WTC11 (cell line): ENCODE measurements around the gene MLST8. TPM values are rescaled to one million over a fixed set of nuclear protein-coding genes. Genes with fewer than 3 reads are reported as not detected.

Experiments used
- ATAC-seq: fragments of 200-7000 bp; cut with Tn5 transposase; 2 replicates; pipeline ENCODE4 v1.10.0; 2021; ENCODE audit warnings: mild to moderate bottlenecking, moderate library complexity
- CTCF ChIA-PET: fragments of 300-600 bp; sonication (Branson Sonifier 250); formaldehyde crosslinking; loops from one replicate; lab custom pipeline; 2021; ENCODE audit warnings: antibody characterized with exemption; lab: Charles Lee
- POLR2A ChIA-PET: fragments of 350-600 bp; sonication (Branson Sonifier 250); formaldehyde crosslinking; loops from one replicate; lab custom pipeline; 2021; ENCODE audit warnings: antibody characterized with exemption; lab: Charles Lee
- DNase-seq: peaks from one replicate; pipeline ENCODE4 v3.0.0; 2021; ENCODE audit warnings: low spot score
- H3K27ac Mint-ChIP-seq: 2 replicates; pipeline ENCODE4 v1.8.0; 2021; ENCODE audit warnings: mixed read lengths
- H3K27me3 Mint-ChIP-seq: 2 replicates; pipeline ENCODE4 v1.8.0; 2021; ENCODE audit warnings: low read depth, mild to moderate bottlenecking, moderate library complexity, mixed read lengths
- H3K36me3 Mint-ChIP-seq: 2 replicates; pipeline ENCODE4 v1.8.0; 2021; ENCODE audit warnings: mixed read lengths
- H3K4me1 Mint-ChIP-seq: 2 replicates; pipeline ENCODE4 v1.8.0; 2022; ENCODE audit warnings: mixed read lengths
- H3K4me3 Mint-ChIP-seq: 2 replicates; pipeline ENCODE4 v1.8.0; 2021; ENCODE audit warnings: mild to moderate bottlenecking, moderate library complexity, mixed read lengths
- H3K9me3 Mint-ChIP-seq: 2 replicates; pipeline ENCODE4 v1.8.0; 2021; ENCODE audit warnings: mixed read lengths
- ATF1 ChIP-seq: sonication (generic); formaldehyde crosslinking; IDR thresholded peaks from 2 replicates; pipeline ENCODE4 v1.8.1; 2023; ENCODE audit warnings: mild to moderate bottlenecking, moderate library complexity, missing genetic modification reagents
- ATF6 ChIP-seq: sonication (generic); formaldehyde crosslinking; IDR thresholded peaks from 2 replicates; pipeline ENCODE4 v1.8.1; 2023; ENCODE audit warnings: mild to moderate bottlenecking, missing genetic modification reagents
- E2F4 ChIP-seq: sonication (generic); formaldehyde crosslinking; IDR thresholded peaks from 2 replicates; pipeline ENCODE4 v1.8.1; 2022; ENCODE audit warnings: low read depth, mild to moderate bottlenecking, moderate library complexity, missing genetic modification reagents, borderline replicate concordance
- FOXJ3 ChIP-seq: sonication (generic); formaldehyde crosslinking; IDR thresholded peaks from 2 replicates; pipeline ENCODE4 v1.9.0; 2021; ENCODE audit warnings: missing genetic modification reagents, mild to moderate bottlenecking, borderline replicate concordance
- GABPB1 ChIP-seq: sonication (generic); formaldehyde crosslinking; IDR thresholded peaks from 2 replicates; pipeline ENCODE4 v1.8.1; 2023; ENCODE audit warnings: mild to moderate bottlenecking, missing genetic modification reagents
- JUN ChIP-seq: sonication (generic); formaldehyde crosslinking; IDR thresholded peaks from 2 replicates; pipeline ENCODE4 v1.8.0; 2023; ENCODE audit warnings: mild to moderate bottlenecking, missing genetic modification reagents
- MXD4 ChIP-seq: fragments of 250-450 bp; sonication (Bioruptor Pico); IDR thresholded peaks from 2 replicates; pipeline ENCODE4 v1.8.0; 2021; ENCODE audit warnings: mild to moderate bottlenecking, moderate library complexity, borderline replicate concordance
- NR1H2 ChIP-seq: sonication (generic); formaldehyde crosslinking; IDR thresholded peaks from 2 replicates; pipeline ENCODE4 v1.9.0; 2021; ENCODE audit warnings: mild to moderate bottlenecking, moderate library complexity, missing genetic modification reagents
- PREB ChIP-seq: sonication (generic); formaldehyde crosslinking; IDR thresholded peaks from 2 replicates; pipeline ENCODE4 v1.8.1; 2022; ENCODE audit warnings: mild to moderate bottlenecking, missing genetic modification reagents, moderate library complexity, borderline replicate concordance
- TCF7 ChIP-seq: sonication (generic); formaldehyde crosslinking; IDR thresholded peaks from 2 replicates; pipeline ENCODE4 v1.8.0; 2022; ENCODE audit warnings: mild to moderate bottlenecking, low read depth, missing genetic modification reagents, moderate library complexity
- ZNF219 ChIP-seq: sonication (generic); formaldehyde crosslinking; IDR thresholded peaks from 2 replicates; pipeline ENCODE4 v1.8.0; 2023; ENCODE audit warnings: missing genetic modification reagents, mild to moderate bottlenecking, borderline replicate concordance
- ZNF423 ChIP-seq: fragments of 250-450 bp; sonication (Bioruptor Pico); IDR thresholded peaks from 2 replicates; pipeline ENCODE4 v2.1.2; 2022; ENCODE audit warnings: mild to moderate bottlenecking, moderate library complexity
- ZNF512 ChIP-seq: sonication (generic); formaldehyde crosslinking; IDR thresholded peaks from 2 replicates; pipeline ENCODE4 v1.8.1; 2022; ENCODE audit warnings: missing genetic modification reagents, borderline replicate concordance
- total RNA-seq: library from RNA; stranded (reverse); gene quantifications from 3 replicates; pipeline ENCODE4 v1.2.3, GENCODE V29; 2021
- TF ChIP-seq, protein P1 (sequence below): fragments of 250-450 bp; sonication (Bioruptor Pico); IDR thresholded peaks from 2 replicates; pipeline ENCODE4 v1.8.0; 2021; ENCODE audit warnings: mild to moderate bottlenecking
- TF ChIP-seq, protein P2 (sequence below): sonication (generic); formaldehyde crosslinking; IDR thresholded peaks from 2 replicates; pipeline ENCODE4 v1.8.0; 2023; ENCODE audit warnings: missing genetic modification reagents, mild to moderate bottlenecking, borderline replicate concordance
- TF ChIP-seq, protein P3 (sequence below): sonication (generic); formaldehyde crosslinking; IDR thresholded peaks from 2 replicates; pipeline ENCODE4 v1.8.0; 2023; ENCODE audit warnings: mild to moderate bottlenecking, missing genetic modification reagents
- TF ChIP-seq, protein P4 (sequence below): sonication (generic); formaldehyde crosslinking; IDR thresholded peaks from 2 replicates; pipeline ENCODE4 v1.8.0; 2022; ENCODE audit warnings: mild to moderate bottlenecking, missing genetic modification reagents

MLST8 gene
- total RNA-seq, 1 experiment from 2014 or later = 71.6 TPM

GRCh38 chr16:2173916-2174315 is 31.3 kb upstream of the MLST8 start:
- H3K4me3 Mint-ChIP-seq = no peak overlapping the region
- H3K27me3 Mint-ChIP-seq = no peaks in the 10 kb centered on the region
- no peak for ATAC-seq
- H3K36me3 Mint-ChIP-seq = peaks cover 19% of the 10 kb centered on the region
- POLR2A ChIA-PET = no interaction called here
- DNase-seq = no peak
- no peaks in the 10 kb centered on the region for H3K4me1 Mint-ChIP-seq
- TF ChIP-seq NR1H2 (CRISPR knock-in tag) (no peak), GABPB1 (CRISPR knock-in tag) (no peak), ZNF219 (CRISPR knock-in tag) (no peak), PREB (CRISPR knock-in tag) (no peak), ATF1 (CRISPR knock-in tag) (no peak), MXD4 (CRISPR knock-in tag) (no peak), TCF7 (CRISPR knock-in tag) (no peak), ZNF423 (CRISPR knock-in tag) (no peak), ZNF512 (no peak), FOXJ3 (no peak), JUN (no peak), ATF6 (CRISPR knock-in tag) (no peak), E2F4 (CRISPR knock-in tag) (no peak)
- TF ChIP-seq, protein P1, sequence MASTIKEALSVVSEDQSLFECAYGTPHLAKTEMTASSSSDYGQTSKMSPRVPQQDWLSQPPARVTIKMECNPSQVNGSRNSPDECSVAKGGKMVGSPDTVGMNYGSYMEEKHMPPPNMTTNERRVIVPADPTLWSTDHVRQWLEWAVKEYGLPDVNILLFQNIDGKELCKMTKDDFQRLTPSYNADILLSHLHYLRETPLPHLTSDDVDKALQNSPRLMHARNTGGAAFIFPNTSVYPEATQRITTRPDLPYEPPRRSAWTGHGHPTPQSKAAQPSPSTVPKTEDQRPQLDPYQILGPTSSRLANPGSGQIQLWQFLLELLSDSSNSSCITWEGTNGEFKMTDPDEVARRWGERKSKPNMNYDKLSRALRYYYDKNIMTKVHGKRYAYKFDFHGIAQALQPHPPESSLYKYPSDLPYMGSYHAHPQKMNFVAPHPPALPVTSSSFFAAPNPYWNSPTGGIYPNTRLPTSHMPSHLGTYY (CRISPR knock-in tag) = no peak
- TF ChIP-seq, protein P2, sequence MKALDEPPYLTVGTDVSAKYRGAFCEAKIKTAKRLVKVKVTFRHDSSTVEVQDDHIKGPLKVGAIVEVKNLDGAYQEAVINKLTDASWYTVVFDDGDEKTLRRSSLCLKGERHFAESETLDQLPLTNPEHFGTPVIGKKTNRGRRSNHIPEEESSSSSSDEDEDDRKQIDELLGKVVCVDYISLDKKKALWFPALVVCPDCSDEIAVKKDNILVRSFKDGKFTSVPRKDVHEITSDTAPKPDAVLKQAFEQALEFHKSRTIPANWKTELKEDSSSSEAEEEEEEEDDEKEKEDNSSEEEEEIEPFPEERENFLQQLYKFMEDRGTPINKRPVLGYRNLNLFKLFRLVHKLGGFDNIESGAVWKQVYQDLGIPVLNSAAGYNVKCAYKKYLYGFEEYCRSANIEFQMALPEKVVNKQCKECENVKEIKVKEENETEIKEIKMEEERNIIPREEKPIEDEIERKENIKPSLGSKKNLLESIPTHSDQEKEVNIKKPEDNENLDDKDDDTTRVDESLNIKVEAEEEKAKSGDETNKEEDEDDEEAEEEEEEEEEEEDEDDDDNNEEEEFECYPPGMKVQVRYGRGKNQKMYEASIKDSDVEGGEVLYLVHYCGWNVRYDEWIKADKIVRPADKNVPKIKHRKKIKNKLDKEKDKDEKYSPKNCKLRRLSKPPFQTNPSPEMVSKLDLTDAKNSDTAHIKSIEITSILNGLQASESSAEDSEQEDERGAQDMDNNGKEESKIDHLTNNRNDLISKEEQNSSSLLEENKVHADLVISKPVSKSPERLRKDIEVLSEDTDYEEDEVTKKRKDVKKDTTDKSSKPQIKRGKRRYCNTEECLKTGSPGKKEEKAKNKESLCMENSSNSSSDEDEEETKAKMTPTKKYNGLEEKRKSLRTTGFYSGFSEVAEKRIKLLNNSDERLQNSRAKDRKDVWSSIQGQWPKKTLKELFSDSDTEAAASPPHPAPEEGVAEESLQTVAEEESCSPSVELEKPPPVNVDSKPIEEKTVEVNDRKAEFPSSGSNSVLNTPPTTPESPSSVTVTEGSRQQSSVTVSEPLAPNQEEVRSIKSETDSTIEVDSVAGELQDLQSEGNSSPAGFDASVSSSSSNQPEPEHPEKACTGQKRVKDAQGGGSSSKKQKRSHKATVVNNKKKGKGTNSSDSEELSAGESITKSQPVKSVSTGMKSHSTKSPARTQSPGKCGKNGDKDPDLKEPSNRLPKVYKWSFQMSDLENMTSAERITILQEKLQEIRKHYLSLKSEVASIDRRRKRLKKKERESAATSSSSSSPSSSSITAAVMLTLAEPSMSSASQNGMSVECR (CRISPR knock-in tag) = no peak
- TF ChIP-seq, protein P3, sequence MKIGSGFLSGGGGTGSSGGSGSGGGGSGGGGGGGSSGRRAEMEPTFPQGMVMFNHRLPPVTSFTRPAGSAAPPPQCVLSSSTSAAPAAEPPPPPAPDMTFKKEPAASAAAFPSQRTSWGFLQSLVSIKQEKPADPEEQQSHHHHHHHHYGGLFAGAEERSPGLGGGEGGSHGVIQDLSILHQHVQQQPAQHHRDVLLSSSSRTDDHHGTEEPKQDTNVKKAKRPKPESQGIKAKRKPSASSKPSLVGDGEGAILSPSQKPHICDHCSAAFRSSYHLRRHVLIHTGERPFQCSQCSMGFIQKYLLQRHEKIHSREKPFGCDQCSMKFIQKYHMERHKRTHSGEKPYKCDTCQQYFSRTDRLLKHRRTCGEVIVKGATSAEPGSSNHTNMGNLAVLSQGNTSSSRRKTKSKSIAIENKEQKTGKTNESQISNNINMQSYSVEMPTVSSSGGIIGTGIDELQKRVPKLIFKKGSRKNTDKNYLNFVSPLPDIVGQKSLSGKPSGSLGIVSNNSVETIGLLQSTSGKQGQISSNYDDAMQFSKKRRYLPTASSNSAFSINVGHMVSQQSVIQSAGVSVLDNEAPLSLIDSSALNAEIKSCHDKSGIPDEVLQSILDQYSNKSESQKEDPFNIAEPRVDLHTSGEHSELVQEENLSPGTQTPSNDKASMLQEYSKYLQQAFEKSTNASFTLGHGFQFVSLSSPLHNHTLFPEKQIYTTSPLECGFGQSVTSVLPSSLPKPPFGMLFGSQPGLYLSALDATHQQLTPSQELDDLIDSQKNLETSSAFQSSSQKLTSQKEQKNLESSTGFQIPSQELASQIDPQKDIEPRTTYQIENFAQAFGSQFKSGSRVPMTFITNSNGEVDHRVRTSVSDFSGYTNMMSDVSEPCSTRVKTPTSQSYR (CRISPR knock-in tag) = no peak
- TF ChIP-seq, protein P4, sequence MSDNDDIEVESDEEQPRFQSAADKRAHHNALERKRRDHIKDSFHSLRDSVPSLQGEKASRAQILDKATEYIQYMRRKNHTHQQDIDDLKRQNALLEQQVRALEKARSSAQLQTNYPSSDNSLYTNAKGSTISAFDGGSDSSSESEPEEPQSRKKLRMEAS (CRISPR knock-in tag) = no peak
- H3K27ac Mint-ChIP-seq = no peak overlapping the region
- no peaks in the 10 kb centered on the region for H3K9me3 Mint-ChIP-seq
- CTCF ChIA-PET = no interaction called here
